A375 (cell line): ENCODE data around the gene NOC2L. TPM values are rescaled to one million over a fixed set of nuclear protein-coding genes. Genes with fewer than 3 reads are reported as not detected.

Experiments used
- small RNA-seq: library from RNA; depleted of rRNA; stranded (forward); fragments of <200 nt; gene quantifications from one replicate; pipeline ENCODE3, GENCODE V24; 2014
- total RNA-seq: library from RNA; depleted of rRNA; stranded (reverse); fragments of >200 nt; shearing (Covaris generic); gene quantifications from 2 replicates; pipeline ENCODE4 v1.2.3, GENCODE V29; 2014; rRNA removed

The NOC2L gene
- total RNA-seq: 329 and 349 TPM in 2 replicates

GRCh38 chr1:958823-959730 lies at the start of gene NOC2L:
Gene NOC2L (minus strand): TSS chr1:959256. CDS start chr1:959240, 16 bp downstream.

GRCh38 chr1:999725-1000356 lies 40.8 kb upstream of the NOC2L start, which contains the start of gene HES4:
Gene HES4 (minus strand): TSS chr1:1000097. CDS start chr1:999973, 124 bp downstream.

GRCh38 chr1:981955-982558 lies 23.0 kb upstream of the NOC2L start, which contains the start of gene PERM1:
Gene PERM1 (minus strand): TSS chr1:982093. CDS start chr1:981029, 1,064 bp downstream.

GRCh38 chr1:966135-966703 lies 7.2 kb upstream of the NOC2L start, which contains the start of gene PLEKHN1:
Gene PLEKHN1 (plus strand): TSS chr1:966482. CDS start chr1:966532, 50 bp downstream.

GRCh38 chr1:960363-961131 lies 1.5 kb upstream of the NOC2L start, which contains the start of gene KLHL17:
Gene KLHL17 (plus strand): TSS chr1:960584. CDS start chr1:960694, 110 bp downstream.

GRCh38 chr1:923131-923990 lies 35.7 kb downstream of the NOC2L start, which contains the start of gene SAMD11:
Gene SAMD11 (plus strand): TSS chr1:923923. CDS start chr1:924432, 509 bp downstream.

Small RNA genes lying within 50 kb of the gene (small RNA-seq; reads per million reads assigned to genes)
- gene AL645608.3 (not detected), gene AL645608.4 (not detected)

Other genes with a start within 250 kb of the NOC2L start
- 4.6 and 7.6 TPM in 2 replicates for gene SAMD11, start 35.3 kb downstream of the NOC2L start, total RNA-seq
- 12.8 and 18.9 TPM in 2 replicates for gene KLHL17, start 1.3 kb upstream of the NOC2L start, total RNA-seq
- gene PLEKHN1, start 7.2 kb upstream of the NOC2L start, total RNA-seq: 4.0 and 4.1 TPM in 2 replicates
- gene PERM1, start 22.8 kb upstream of the NOC2L start, total RNA-seq: 0.27 and 0.38 TPM in 2 replicates
- 63.6 and 83.1 TPM in 2 replicates for gene HES4, start 40.8 kb upstream of the NOC2L start, total RNA-seq
- gene ISG15, start 54.2 kb upstream of the NOC2L start, total RNA-seq: 26.2 and 29.1 TPM in 2 replicates
- 94.2 and 99.7 TPM in 2 replicates for gene AGRN, start 60.9 kb upstream of the NOC2L start, total RNA-seq
- 0.56 TPM in 1 of 2 replicates, not detected in the other for gene RNF223, start 115.0 kb upstream of the NOC2L start, total RNA-seq
- gene C1orf159, start 156.8 kb upstream of the NOC2L start, total RNA-seq: 20.3 and 23.0 TPM in 2 replicates
- gene TTLL10, start 214.6 kb upstream of the NOC2L start, total RNA-seq: not detected in 2 replicates
- not detected in 2 replicates for gene TNFRSF18, start 247.3 kb upstream of the NOC2L start, total RNA-seq